ENCODE results near the gene BNIPL.
A peak's percentile ranks its signal among the peaks of the same experiment; 100 is the strongest.

BNIPL gene

DNA sequence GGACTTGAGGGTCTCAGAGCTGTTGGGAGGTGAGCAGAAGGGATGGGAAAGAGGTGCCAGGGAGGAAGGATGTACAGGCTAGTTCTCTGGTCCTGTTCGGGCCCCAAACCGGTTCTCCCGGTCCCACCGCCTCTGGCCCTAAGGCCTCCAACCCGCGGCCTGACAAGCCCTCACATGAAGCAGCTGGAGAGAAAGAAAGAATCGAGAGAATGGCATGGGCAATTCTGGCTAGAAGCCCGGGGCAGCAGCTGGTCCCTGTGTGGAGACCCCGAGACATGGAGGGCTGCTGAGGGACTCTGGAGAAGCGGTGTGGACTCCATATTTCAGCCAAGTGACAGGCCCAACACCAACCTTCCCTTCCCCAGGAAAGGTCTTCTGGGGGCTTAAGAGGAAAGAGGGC lies 22.3 kb downstream of the BNIPL start:
- no peak for DNase-seq (ENCODE audit: low read depth in 2 of 2)

DNA sequence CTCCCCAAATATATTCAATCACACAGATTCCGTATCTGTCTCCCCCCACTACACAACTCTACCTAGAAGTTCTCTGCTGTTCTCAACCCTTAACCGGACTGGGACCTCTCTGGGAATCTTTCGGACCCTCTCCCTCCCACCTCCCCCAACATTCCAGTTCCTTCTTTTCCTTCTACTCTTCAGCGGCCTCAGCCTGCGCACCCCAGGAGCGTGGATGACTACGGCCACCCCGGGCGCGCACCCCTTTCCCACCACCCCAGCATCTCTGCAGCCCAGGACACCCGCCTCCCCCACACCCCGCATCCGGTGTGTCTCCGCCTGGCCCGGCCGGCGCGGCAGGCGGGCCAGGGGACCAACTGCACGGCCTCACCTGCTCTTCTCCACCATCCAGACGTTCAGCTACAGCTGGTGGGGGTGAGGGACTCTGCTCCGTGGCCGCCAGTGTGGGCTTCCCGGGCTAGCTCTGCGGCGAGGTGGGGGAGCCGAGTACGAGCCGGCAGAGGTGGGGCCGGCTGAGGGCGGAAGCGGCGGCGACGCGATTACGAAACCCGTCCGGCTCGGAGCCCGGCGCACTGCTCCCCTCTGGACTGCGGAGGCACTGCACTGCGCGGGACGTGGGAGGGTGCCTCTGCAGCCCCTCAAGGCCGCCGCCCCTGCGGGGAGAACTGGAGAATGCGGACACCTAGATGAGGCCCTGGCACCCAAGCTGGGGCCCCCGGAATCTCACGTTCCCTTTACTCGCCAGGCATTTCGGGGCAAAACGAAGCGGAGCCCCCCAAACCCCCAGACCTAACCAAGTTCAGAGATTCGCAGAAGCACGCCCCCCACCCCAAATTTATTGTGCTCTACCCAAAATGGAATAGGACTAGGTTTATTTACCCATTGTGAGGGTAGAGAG lies 23.0 kb downstream of the BNIPL start, which contains the start of gene CDC42SE1:
TSS of gene CDC42SE1 (minus strand) at position 514 of the 898 bp plus-strand sequence. CDS start 3,892 bp downstream, outside the sequence.
- DNase-seq (ENCODE audit: low read depth in 2 of 2): peak; percentile 68 to 79

GRCh38 chr1:151060007-151060656 lies 23.7 kb downstream of the BNIPL start, which contains the start of gene MLLT11:
MLLT11 (plus strand) TSS chr1:151060397; CDS start chr1:151067225, 6,828 bp downstream.
- DNase-seq (ENCODE audit: low read depth in 2 of 2): no peak

DNA sequence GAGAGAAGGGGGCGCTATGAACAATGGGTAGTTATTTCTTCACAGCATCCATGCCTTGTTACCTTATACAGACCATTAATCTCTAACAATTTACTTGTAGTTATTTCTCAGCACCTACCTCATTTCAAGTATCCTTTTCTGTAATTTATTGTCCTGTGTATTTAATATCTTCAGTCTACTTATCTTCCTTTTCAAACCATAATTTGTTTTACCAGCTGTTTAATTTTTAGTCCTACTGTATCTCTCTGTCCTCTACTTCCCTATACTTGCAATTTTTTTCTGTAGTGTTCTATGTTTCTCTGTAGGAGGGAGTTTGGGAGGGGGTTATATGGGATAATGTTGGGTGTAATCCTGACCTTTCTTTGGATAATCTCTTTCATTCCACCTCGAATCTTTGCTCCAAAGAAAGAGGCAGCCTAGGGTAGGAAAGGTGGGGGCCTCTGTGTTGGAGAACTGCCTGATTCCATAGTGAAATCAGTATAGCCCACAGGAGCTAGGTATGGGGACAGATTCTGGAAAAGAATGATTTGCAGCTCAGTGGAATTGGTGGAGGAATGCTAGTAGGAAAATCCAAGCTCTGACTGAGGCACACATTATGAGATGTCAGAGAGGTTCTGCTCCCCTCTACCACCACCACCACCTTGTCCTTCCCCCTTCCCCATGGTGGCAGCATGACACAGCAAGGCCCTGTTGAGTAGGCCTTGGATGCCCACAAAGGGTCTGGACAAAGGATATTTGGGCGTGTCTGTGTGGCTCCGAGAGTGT lies 24.5 kb downstream of the BNIPL start:
- no peak for DNase-seq (ENCODE audit: low read depth in 2 of 2)

DNA sequence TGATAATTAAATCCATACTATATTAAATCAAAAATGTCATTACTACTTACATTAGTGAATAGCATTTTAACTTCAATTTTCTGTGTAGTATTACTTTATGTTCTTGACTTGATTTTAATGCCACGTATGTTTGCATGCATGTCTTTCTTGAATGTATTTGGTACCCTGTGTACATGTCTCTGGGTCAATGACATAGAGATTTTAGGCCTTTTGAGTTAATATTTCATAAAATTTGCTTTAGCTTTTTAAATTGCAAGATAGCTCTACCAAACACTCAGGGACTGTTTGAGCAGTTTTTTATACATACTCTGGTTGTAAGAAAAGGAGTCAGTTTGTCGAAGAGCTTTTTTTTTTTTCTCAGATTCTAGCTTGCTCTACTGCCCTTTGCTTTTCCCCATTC lies 25.3 kb downstream of the BNIPL start:
- DNase-seq (ENCODE audit: low read depth in 2 of 2): no peak

- no peak for DNase-seq (ENCODE audit: low read depth in 2 of 2)
These were observed 26.5 kb downstream of the BNIPL start for GRCh38 chr1:151062741-151063371.

DNA sequence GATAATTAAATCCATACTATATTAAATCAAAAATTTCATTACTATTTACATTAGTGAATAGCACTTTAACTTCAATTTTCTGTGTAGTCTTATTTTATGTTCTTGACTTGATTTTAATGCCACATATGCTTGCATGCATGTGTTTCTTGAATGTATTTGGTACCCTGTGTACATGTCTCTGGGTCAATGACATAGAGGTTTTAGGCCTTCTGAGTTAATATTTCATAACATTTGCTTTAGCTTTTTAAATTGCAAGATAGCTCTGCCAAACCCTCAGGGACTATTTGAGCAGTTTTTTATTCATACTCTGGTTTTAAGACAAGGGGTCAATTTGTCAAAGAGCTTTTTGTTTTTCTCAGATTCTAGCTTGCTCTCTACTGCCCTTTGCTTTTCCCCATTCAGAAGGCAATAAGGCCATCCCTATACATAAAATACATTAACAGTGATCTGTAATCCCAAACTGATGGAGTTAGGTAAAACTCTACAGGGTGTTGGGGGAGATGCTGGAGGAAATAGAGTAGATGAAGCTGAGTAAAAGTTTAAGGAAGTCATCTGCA lies 28.8 kb downstream of the BNIPL start:
- DNase-seq (ENCODE audit: low read depth in 2 of 2): no peak

DNA sequence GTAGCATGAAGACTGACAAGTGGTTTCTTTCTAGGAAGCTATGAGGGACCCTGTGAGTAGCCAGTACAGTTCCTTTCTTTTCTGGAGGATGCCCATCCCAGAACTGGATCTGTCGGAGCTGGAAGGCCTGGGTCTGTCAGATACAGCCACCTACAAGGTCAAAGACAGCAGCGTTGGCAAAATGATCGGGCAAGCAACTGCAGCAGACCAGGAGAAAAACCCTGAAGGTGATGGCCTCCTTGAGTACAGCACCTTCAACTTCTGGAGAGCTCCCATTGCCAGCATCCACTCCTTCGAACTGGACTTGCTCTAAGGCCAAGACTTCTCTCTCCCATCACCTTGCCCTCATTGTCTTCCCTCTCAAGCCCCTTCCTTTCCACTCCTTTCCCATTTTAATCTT lies 30.8 kb downstream of the BNIPL start:
- no peak for DNase-seq (ENCODE audit: low read depth in 2 of 2)

GRCh38 chr1:151069103-151069486 lies 32.7 kb downstream of the BNIPL start:
- no peak for DNase-seq (ENCODE audit: low read depth in 2 of 2)

- DNase-seq (ENCODE audit: low read depth in 2 of 2): peak; percentile 73 to 86
These were observed 34.3 kb downstream of the BNIPL start, which contains the start of gene GABPB2 for GRCh38 chr1:151070474-151071276. GABPB2 (plus strand) TSS chr1:151070761; CDS start chr1:151088190, 17,429 bp downstream.

DNA sequence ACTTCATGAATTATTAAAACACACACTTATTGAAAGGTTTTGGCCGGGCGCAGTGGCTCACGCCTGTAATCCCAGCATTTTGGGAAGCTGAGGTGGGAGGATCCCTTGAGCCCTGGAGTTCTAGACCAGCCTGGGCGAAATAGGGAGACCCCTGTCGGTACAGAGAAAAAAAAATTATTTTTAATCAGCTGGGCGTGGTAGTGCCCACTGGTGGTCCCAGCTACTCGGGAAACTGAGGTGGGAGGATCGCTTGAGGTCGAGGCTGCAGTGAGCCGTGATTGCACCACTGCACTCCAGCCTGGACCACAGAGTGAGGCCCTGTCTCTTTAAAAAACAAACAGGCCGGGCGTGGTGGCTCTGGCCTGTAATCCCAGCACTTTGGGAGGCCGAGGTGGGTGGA lies 35.8 kb downstream of the BNIPL start:
- DNase-seq (ENCODE audit: low read depth in 2 of 2): no peak

DNA sequence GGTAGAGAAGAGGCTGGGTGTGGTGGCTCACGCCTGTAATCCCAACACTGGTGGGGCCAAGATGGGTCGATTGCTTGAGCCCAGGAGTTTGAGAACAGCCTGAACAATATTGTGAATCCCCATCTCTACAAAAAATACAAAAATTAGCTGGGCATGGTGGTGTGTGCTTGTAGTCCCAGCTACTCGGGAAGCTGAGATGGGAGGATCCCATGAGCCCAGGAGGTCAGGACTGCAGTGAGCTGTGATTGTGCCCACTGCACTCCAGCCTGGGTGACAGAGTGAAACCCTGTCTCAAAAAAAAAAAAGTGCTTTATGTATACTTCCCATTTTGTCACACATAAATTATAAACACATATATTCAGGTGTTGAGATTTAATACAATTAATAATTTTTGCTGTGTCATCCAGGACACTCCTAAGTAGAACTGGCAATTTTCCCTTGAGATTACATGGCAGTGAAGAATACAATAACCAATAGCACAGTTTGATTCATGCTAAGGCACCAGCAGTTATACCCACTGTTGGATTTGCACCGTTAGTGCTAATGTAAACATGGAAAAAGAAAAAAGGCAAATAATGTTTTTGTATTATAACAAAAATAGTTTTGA lies 49.7 kb downstream of the BNIPL start:
- no peak for DNase-seq (ENCODE audit: low read depth in 2 of 2)
